Epithelial cell of proximal tubule (primary cell): Measurements from ENCODE around the gene RPRD2. TPM values are rescaled to one million over a fixed set of nuclear protein-coding genes. Genes with fewer than 3 reads are reported as not detected.

Experiments used
- DNase-seq: peaks from one replicate; pipeline ENCODE4 v3.0.0-alpha.2; 2011; ENCODE audit warnings: low read depth
- H3K4me3 ChIP-seq: 2 replicates; pipeline ENCODE4 v1.5.1; 2011; ENCODE audit warnings: low read depth, mild to moderate bottlenecking, low read length
- total RNA-seq: library from RNA; depleted of rRNA; stranded (reverse); fragments of >200 nt; gene quantifications from 2 replicates; pipeline ENCODE4 v1.2.3, GENCODE V29; 2015
- TF ChIP-seq, protein P1 (sequence below): conservative IDR thresholded peaks from 2 replicates; pipeline ENCODE4 v1.5.1; 2012; ENCODE audit warnings: low read depth, mild to moderate bottlenecking, low read length

RPRD2 gene
- total RNA-seq, 1 donor from 2014 or later, result 8.6 TPM

GRCh38 chr1:150516050-150516591 is 152.2 kb downstream of the RPRD2 start:
- no peak for DNase-seq
- TF ChIP-seq, protein P1, sequence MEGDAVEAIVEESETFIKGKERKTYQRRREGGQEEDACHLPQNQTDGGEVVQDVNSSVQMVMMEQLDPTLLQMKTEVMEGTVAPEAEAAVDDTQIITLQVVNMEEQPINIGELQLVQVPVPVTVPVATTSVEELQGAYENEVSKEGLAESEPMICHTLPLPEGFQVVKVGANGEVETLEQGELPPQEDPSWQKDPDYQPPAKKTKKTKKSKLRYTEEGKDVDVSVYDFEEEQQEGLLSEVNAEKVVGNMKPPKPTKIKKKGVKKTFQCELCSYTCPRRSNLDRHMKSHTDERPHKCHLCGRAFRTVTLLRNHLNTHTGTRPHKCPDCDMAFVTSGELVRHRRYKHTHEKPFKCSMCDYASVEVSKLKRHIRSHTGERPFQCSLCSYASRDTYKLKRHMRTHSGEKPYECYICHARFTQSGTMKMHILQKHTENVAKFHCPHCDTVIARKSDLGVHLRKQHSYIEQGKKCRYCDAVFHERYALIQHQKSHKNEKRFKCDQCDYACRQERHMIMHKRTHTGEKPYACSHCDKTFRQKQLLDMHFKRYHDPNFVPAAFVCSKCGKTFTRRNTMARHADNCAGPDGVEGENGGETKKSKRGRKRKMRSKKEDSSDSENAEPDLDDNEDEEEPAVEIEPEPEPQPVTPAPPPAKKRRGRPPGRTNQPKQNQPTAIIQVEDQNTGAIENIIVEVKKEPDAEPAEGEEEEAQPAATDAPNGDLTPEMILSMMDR, result peak; percentile 3
- H3K4me3 ChIP-seq, result peak overlapping the region; percentile 72

GRCh38 chr1:150516616-150517015 is 152.7 kb downstream of the RPRD2 start:
- DNase-seq, result no peak
- TF ChIP-seq, protein P1, result no peak
- H3K4me3 ChIP-seq, result peak overlapping the region; percentile 72

DNA sequence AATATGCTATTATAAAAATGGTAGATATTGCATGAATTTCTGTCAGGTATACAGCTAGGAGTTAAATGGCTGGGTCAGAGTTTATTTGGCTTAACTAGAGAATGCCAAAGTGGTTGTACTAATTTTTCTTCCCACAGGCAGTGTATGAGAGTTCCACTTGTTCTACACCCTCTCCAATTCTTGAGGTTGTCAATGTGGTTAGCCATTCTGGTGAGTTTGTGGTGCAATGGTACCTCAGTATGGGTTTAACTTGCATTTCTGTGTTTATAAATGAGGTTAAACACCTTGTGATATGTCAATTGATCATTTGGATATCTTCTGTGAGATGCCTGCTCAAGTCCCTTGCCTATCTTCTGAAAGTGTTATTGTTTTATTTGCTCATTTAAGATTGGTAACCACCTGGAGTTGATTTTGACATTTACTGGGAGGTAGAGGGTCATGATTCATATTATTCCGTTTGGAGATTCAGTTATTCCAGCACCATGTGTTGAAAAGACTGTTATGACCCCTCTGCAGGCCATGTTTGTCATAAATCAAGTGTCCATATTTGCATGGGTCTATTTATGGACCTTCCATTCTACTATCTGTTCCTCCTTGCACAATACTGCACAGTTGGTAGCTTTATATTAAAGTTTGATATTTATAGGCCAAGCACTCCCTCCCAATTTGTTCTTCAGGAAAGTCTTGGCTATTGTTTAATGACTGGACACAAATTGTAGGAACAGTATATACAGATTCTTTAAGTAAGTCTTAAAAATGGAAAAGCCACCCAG is 157.4 kb downstream of the RPRD2 start:
- TF ChIP-seq, protein P1, result no peak
- no peak for DNase-seq
- H3K4me3 ChIP-seq, result no peak overlapping the region

DNA sequence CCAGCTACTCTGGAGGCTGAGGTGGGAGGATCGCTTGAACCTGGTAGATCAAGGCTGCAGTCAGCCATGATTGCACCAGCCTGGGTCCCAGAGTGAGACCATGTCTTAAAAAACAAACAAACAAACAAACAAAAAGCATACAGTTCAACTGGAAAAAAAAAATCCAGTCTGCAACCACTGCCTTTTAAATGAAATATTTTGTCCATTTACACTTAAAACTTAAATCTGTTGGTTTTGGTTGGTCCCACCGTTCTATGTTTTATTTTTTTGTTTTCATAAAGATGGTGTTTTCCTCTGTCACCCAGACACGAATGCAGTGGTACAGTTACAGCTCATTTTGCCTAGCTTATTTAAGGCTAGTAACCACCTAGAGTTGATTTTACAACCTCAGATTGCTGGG is 161.4 kb downstream of the RPRD2 start:
- no peak overlapping the region for H3K4me3 ChIP-seq
- TF ChIP-seq, protein P1, result no peak
- DNase-seq, result no peak

Other genes with a start within 250 kb of the RPRD2 start
- gene PLEKHO1, start 214.2 kb upstream of the RPRD2 start, total RNA-seq, result 56.1 and 68.4 TPM in 2 replicates
- 42.2 and 55.3 TPM in 2 replicates for gene ANP32E, start 128.0 kb upstream of the RPRD2 start, total RNA-seq
- not detected in 2 replicates for gene CA14, start 106.4 kb upstream of the RPRD2 start, total RNA-seq
- gene APH1A, start 95.1 kb upstream of the RPRD2 start, total RNA-seq, result 135 and 136 TPM in 2 replicates
- 0.29 and 20.8 TPM in 2 replicates for gene C1orf54, start 91.4 kb upstream of the RPRD2 start, total RNA-seq
- gene CIART, start 81.6 kb upstream of the RPRD2 start, total RNA-seq, result 0.51 and 3.6 TPM in 2 replicates
- 55.5 and 76.9 TPM in 2 replicates for gene MRPS21, start 70.3 kb upstream of the RPRD2 start, total RNA-seq
- 24.2 and 35.6 TPM in 2 replicates for gene PRPF3, start 42.6 kb upstream of the RPRD2 start, total RNA-seq
- 20.5 and 23.9 TPM in 2 replicates for gene TARS2, start 123.3 kb downstream of the RPRD2 start, total RNA-seq
- 5.7 and 13.1 TPM in 2 replicates for gene ECM1, start 144.0 kb downstream of the RPRD2 start, total RNA-seq
- not detected in 2 replicates for gene FALEC, start 151.6 kb downstream of the RPRD2 start, total RNA-seq
- gene ADAMTSL4, start 185.3 kb downstream of the RPRD2 start, total RNA-seq, result 0.80 and 7.3 TPM in 2 replicates
- 144 and 162 TPM in 2 replicates for gene MCL1, start 215.5 kb downstream of the RPRD2 start, total RNA-seq